ENCODE results near the gene MCTP1. TPM values are rescaled to one million over a fixed set of nuclear protein-coding genes. Genes with fewer than 3 reads are reported as not detected.

Gene MCTP1
- total RNA-seq, 1 experiment from 2014 or later: 5.6 TPM

- no peak for TF ChIP-seq ZNF121 (CRISPR knock-in tag; IDR thresholded peaks at IDR 0.05)
- no peak for TF ChIP-seq ZNF219 (CRISPR knock-in tag; IDR thresholded peaks at IDR 0.05; ENCODE audit: borderline replicate concordance)
- TF ChIP-seq TEAD4 (CRISPR knock-in tag; IDR thresholded peaks at IDR 0.05): no peak
- no peak for TF ChIP-seq ATF3 (CRISPR knock-in tag; conservative IDR thresholded peaks at IDR 0.05)
- no peak for TF ChIP-seq MAX (CRISPR knock-in tag; IDR thresholded peaks at IDR 0.05)
- TF ChIP-seq CREB1 (CRISPR knock-in tag; IDR thresholded peaks at IDR 0.05): no peak
- no peak for TF ChIP-seq GABPB1 (CRISPR knock-in tag; IDR thresholded peaks at IDR 0.05)
- ChIA-PET POLR2A (no interaction called here), CTCF (no interaction called here)
- Mint-ChIP-seq H3K36me3 (no peaks in the 10 kb centered on the region), H3K9me3 (no peaks in the 10 kb centered on the region), H3K4me1 (peaks cover 18% of the 10 kb centered on the region), H3K27me3 (ENCODE audit: low read depth) (no peaks in the 10 kb centered on the region), H3K27ac (no peak overlapping the region), H3K4me3 (no peak overlapping the region)
- no peak for DNase-seq (ENCODE audit: low spot score)
- ATAC-seq: peak; percentile 71
Observed at GRCh38 chr5:95053253-95053652, 231.6 kb downstream of the MCTP1 start.

GRCh38 chr5:95050708-95051107, 234.2 kb downstream of the MCTP1 start:
- Mint-ChIP-seq H3K9me3 (no peaks in the 10 kb centered on the region), H3K27me3 (ENCODE audit: low read depth) (no peaks in the 10 kb centered on the region), H3K4me3 (no peak overlapping the region), H3K27ac (no peak overlapping the region), H3K4me1 (peaks cover 9% of the 10 kb centered on the region; the same call in 1 of the 2 replicates), H3K36me3 (no peaks in the 10 kb centered on the region)
- no peak for DNase-seq (ENCODE audit: low spot score)
- TF ChIP-seq ELF4 (CRISPR knock-in tag; IDR thresholded peaks at IDR 0.05; ENCODE audit: low read depth) (no peak), JAZF1 (CRISPR knock-in tag; IDR thresholded peaks at IDR 0.05) (no peak), NR2C2 (CRISPR knock-in tag; IDR thresholded peaks at IDR 0.05) (no peak), ATF6 (CRISPR knock-in tag; IDR thresholded peaks at IDR 0.05) (no peak), STAT6 (CRISPR knock-in tag; conservative IDR thresholded peaks at IDR 0.05; ENCODE audit: low read depth) (no peak), ZNF396 (CRISPR knock-in tag; IDR thresholded peaks at IDR 0.05; ENCODE audit: borderline replicate concordance) (no peak), GTF2I (CRISPR knock-in tag; conservative IDR thresholded peaks at IDR 0.05) (no peak), RELA (CRISPR knock-in tag; IDR thresholded peaks at IDR 0.05; ENCODE audit: borderline replicate concordance) (no peak), USF1 (CRISPR knock-in tag; IDR thresholded peaks at IDR 0.05) (no peak)
- CTCF ChIA-PET: interaction anchor here (0.6 kb wide), 1 partner anchor 127 kb away, joined by 3 read pairs; no protein-coding TSS in a partner anchor
- no peak for ATAC-seq
- POLR2A ChIA-PET: no interaction called here

- no peaks in the 10 kb centered on the region for H3K9me3 Mint-ChIP-seq
- H3K27ac Mint-ChIP-seq: no peak overlapping the region
- no peaks in the 10 kb centered on the region for H3K27me3 Mint-ChIP-seq (ENCODE audit: low read depth)
- H3K36me3 Mint-ChIP-seq: no peaks in the 10 kb centered on the region
- peaks cover 16% of the 10 kb centered on the region for H3K4me1 Mint-ChIP-seq
- POLR2A ChIA-PET: no interaction called here
- ATAC-seq (no peak), DNase-seq (ENCODE audit: low spot score) (no peak)
- no peak overlapping the region for H3K4me3 Mint-ChIP-seq
- CTCF ChIA-PET: no interaction called here
- TF ChIP-seq CBFB (CRISPR knock-in tag; IDR thresholded peaks at IDR 0.05; ENCODE audit: low read depth): no peak
- TF ChIP-seq TCF7 (CRISPR knock-in tag; IDR thresholded peaks at IDR 0.05; ENCODE audit: low read depth): no peak
- no peak for TF ChIP-seq ZNF263 (CRISPR knock-in tag; IDR thresholded peaks at IDR 0.05; ENCODE audit: low read depth)
- TF ChIP-seq ZMAT4 (CRISPR knock-in tag; IDR thresholded peaks at IDR 0.05): no peak
- TF ChIP-seq TP53 (CRISPR knock-in tag; IDR thresholded peaks at IDR 0.05): no peak
Observed at GRCh38 chr5:95048628-95049027, 236.3 kb downstream of the MCTP1 start.

All from WTC11 (cell line).